Liver (tissue), 9 donors: ENCODE results near the gene PLPP3. TPM values are rescaled to one million over a fixed set of nuclear protein-coding genes. Genes with fewer than 3 reads are reported as not detected.

Experiments
- DNase-seq: peaks from one replicate; pipeline ENCODE4 v3.0.0-alpha.2; 2017; ENCODE audit warnings: low spot score
- H3K27ac ChIP-seq, 2 donors: one replicate each; pipeline ENCODE4 v1.7.0; 2013; ENCODE audit warnings: inconsistent platforms in 2 of 2, low read length in 2 of 2, control low read depth in 1 of 2, low read depth in 1 of 2, mild to moderate bottlenecking in 1 of 2
- H3K27me3 ChIP-seq, 4 donors: one replicate each; pipeline versions ENCODE4 v1.6.1 to v1.7.0; 2013; ENCODE audit warnings: low read length in 3 of 4, inconsistent platforms in 1 of 4, mild to moderate bottlenecking in 1 of 4, moderate library complexity in 1 of 4; ENCODE audit not compliant: control insufficient read depth in 4 of 4, insufficient read depth in 4 of 4
- H3K36me3 ChIP-seq, 4 donors: one replicate each; pipeline versions ENCODE4 v1.6.1 to v1.7.0; 2013; ENCODE audit warnings: low read length in 3 of 4, mild to moderate bottlenecking in 3 of 4, low read depth in 1 of 4, moderate library complexity in 1 of 4; ENCODE audit not compliant: control insufficient read depth in 4 of 4, insufficient read depth in 3 of 4
- H3K4me1 ChIP-seq, 4 donors: one replicate each; pipeline versions ENCODE4 v1.6.1 to v1.7.0; 2013; ENCODE audit warnings: low read length in 3 of 4, mild to moderate bottlenecking in 3 of 4, moderate library complexity in 1 of 4; ENCODE audit not compliant: control insufficient read depth in 4 of 4, insufficient read depth in 4 of 4
- H3K4me3 ChIP-seq, 3 donors: one replicate each; pipeline versions ENCODE4 v1.6.1 to v1.7.0; 2013; ENCODE audit warnings: low read length in 3 of 3, control low read depth in 1 of 3, low read depth in 1 of 3, mild to moderate bottlenecking in 1 of 3
- H3K9ac ChIP-seq, 2 donors: one replicate each; pipeline ENCODE4 v1.7.0; 2013; ENCODE audit warnings: low read length in 2 of 2, mild to moderate bottlenecking in 2 of 2, moderate library complexity in 2 of 2, control low read depth in 1 of 2, low read depth in 1 of 2
- H3K9me3 ChIP-seq, 4 donors: one replicate each; pipeline versions ENCODE4 v1.6.1 to v1.7.0; 2013; ENCODE audit warnings: low read length in 3 of 4; ENCODE audit not compliant: control insufficient read depth in 4 of 4
- ATF3 ChIP-seq: IDR thresholded peaks from 2 replicates; pipeline ENCODE4 v1.6.1; 2016; ENCODE audit warnings: antibody characterized with exemption
- CTCF ChIP-seq: fragments of 150-350 bp; IDR thresholded peaks from 2 replicates; pipeline ENCODE4 v1.5.1; 2017; ENCODE audit warnings: improper control_type of control experiment, low read depth, low read length; ENCODE audit not compliant: missing input control
- EGR1 ChIP-seq, 2 donors: IDR thresholded peaks; 2 replicates each; pipeline ENCODE4 v1.6.1; 2016 to 2018; ENCODE audit warnings: antibody characterized with exemption in 2 of 2, low read depth in 2 of 2
- FOXA1 ChIP-seq: IDR thresholded peaks from 2 replicates; pipeline ENCODE4 v1.6.1; 2016; ENCODE audit warnings: antibody characterized with exemption
- FOXA2 ChIP-seq: IDR thresholded peaks from 2 replicates; pipeline ENCODE4 v1.6.1; 2016; ENCODE audit warnings: antibody characterized with exemption
- GABPA ChIP-seq, 2 donors: IDR thresholded peaks in 1 of 2; conservative IDR thresholded peaks in 1 of 2; 2 replicates each; pipeline ENCODE4 v1.6.1; 2016; ENCODE audit warnings: antibody characterized with exemption in 2 of 2, mild to moderate bottlenecking in 1 of 2, moderate library complexity in 1 of 2
- HNF4A ChIP-seq, 2 donors: conservative IDR thresholded peaks; 2 replicates each; pipeline ENCODE4 v1.6.1; 2016; ENCODE audit warnings: antibody characterized with exemption in 2 of 2, mild to moderate bottlenecking in 2 of 2
- HNF4G ChIP-seq: IDR thresholded peaks from 2 replicates; pipeline ENCODE4 v1.6.1; 2016; ENCODE audit warnings: antibody characterized with exemption
- JUND ChIP-seq, 2 donors: IDR thresholded peaks; 2 replicates each; pipeline ENCODE4 v1.6.1; 2016; ENCODE audit warnings: antibody characterized with exemption in 2 of 2
- MAX ChIP-seq: IDR thresholded peaks from 2 replicates; pipeline ENCODE4 v1.6.1; 2016; ENCODE audit warnings: antibody characterized with exemption
- NR2F2 ChIP-seq: IDR thresholded peaks from 2 replicates; pipeline ENCODE4 v1.6.1; 2016; ENCODE audit warnings: antibody characterized with exemption
- RAD21 ChIP-seq, 2 donors: IDR thresholded peaks; 2 replicates each; pipeline ENCODE4 v1.6.1; 2016; ENCODE audit warnings: antibody characterized with exemption in 2 of 2, mild to moderate bottlenecking in 2 of 2
- REST ChIP-seq: IDR thresholded peaks from 2 replicates; pipeline ENCODE4 v1.6.1; 2016; ENCODE audit warnings: antibody characterized with exemption, mild to moderate bottlenecking
- RXRA ChIP-seq, 2 donors: IDR thresholded peaks; 2 replicates each; pipeline ENCODE4 v1.6.1; 2017 to 2018; ENCODE audit warnings: antibody characterized with exemption in 2 of 2, mild to moderate bottlenecking in 1 of 2
- SP1 ChIP-seq: IDR thresholded peaks from 2 replicates; pipeline ENCODE4 v1.6.1; 2018; ENCODE audit warnings: antibody characterized with exemption, mild to moderate bottlenecking
- TAF1 ChIP-seq: conservative IDR thresholded peaks from 2 replicates; pipeline ENCODE4 v1.6.1; 2016; ENCODE audit warnings: antibody characterized with exemption, mild to moderate bottlenecking
- YY1 ChIP-seq: IDR thresholded peaks from 2 replicates; pipeline ENCODE4 v1.6.1; 2016; ENCODE audit warnings: antibody characterized with exemption, mild to moderate bottlenecking
- ZBTB33 ChIP-seq: IDR thresholded peaks from 2 replicates; pipeline ENCODE4 v1.6.1; 2016; ENCODE audit warnings: antibody characterized with exemption
- WGBS: extraction: QIAGEN DNeasy Blood & Tissue Kit; methylation state at CpG from one replicate; pipeline ENCODE4 v1.1.7; 2013; 5-methylcytosine and 5-hydroxymethylcytosine counted together
- polyA plus RNA-seq, 2 donors: library from polyadenylated mRNA; stranded (reverse) in 1 of 2; unstranded in 1 of 2; fragments of 200-250 nt in 1 of 2; fragments of >200 nt in 1 of 2; fragmentation: Nextera tagmentation in 1 of 2; extraction: Ambion mirVana in 1 of 2; gene quantifications; one replicate each; pipeline versions ENCODE4 v1.2.1 to v1.2.3, GENCODE V29; 2013 to 2015
- total RNA-seq, 2 donors: library from RNA; depleted of rRNA; stranded (reverse); fragments of >200 nt; gene quantifications; one replicate each; pipeline ENCODE4 v1.2.3, GENCODE V29; 2014
- donor health status: healthy.
- donor health status: healthy.
- donor health status: healthy.
- donor health status: healthy.
- donor health status: healthy.

PLPP3 gene
- 10 to 100 TPM; 63.9 to 91.2 TPM for total RNA-seq
- polyA plus RNA-seq: 10 to 100 TPM; 46.1 to 71.3 TPM

- Histone ChIP-seq H3K9me3 (no peaks in the 10 kb centered on the region), H3K9ac (peak within 1 kb of the TSS; percentile 94 to 99), H3K27ac (peak within 1 kb of the TSS; percentile 99), H3K36me3 (no peaks in the 10 kb centered on the region), H3K27me3 (no peaks in the 10 kb centered on the region), H3K4me1 (peaks cover 0 to 26% (median 12%) of the 10 kb centered on the region in 4 donors), H3K4me3 (peak within 1 kb of the TSS; percentile 90 to 97 (median 95))
- DNase-seq: peak; percentile 69
- under 1% methylated on average over 62 of the region's 62 CpGs for WGBS
- TF ChIP-seq NR2F2: peak; percentile 42
- TF ChIP-seq ATF3: no peak
- peak; percentile 26 to 30 for TF ChIP-seq RXRA (IDR thresholded peaks at IDR 0.05)
- TF ChIP-seq ZBTB33: no peak
- TF ChIP-seq HNF4A (conservative IDR thresholded peaks at IDR 0.05): peak in 1 of 2 donors; percentile 38
- peak; percentile 50 for TF ChIP-seq SP1
- TF ChIP-seq FOXA2: no peak
- peak; percentile 92 for TF ChIP-seq REST
- TF ChIP-seq FOXA1: no peak
- peak in 1 of 2 donors; percentile 16 for TF ChIP-seq EGR1 (IDR thresholded peaks at IDR 0.05; ENCODE audit: low read depth in 2 of 2)
- peak in 1 of 2 donors; percentile 4 for TF ChIP-seq JUND (IDR thresholded peaks at IDR 0.05)
- TF ChIP-seq YY1: peak; percentile 77
- peak; percentile 99 for TF ChIP-seq TAF1
- peak; percentile 73 to 82 for TF ChIP-seq RAD21 (IDR thresholded peaks at IDR 0.05)
- TF ChIP-seq GABPA (IDR thresholded peaks at IDR 0.05 in 1 of 2, conservative IDR thresholded peaks at IDR 0.05 in 1 of 2): no peak
- no peak for TF ChIP-seq HNF4G
- TF ChIP-seq CTCF: peak; percentile 46
- TF ChIP-seq MAX: peak; percentile 34
Measured at GRCh38 chr1:56578963-56579875, at the start of gene PLPP3. PLPP3 (minus strand) TSS chr1:56579563; CDS start chr1:56579016, 547 bp downstream.
